SJSA1 (cell line): ENCODE data around the gene TACC2. TPM values are rescaled to one million over a fixed set of nuclear protein-coding genes. Genes with fewer than 3 reads are reported as not detected.

Experiments used
- DNase-seq, 2 experiments: peaks; one replicate each; pipeline ENCODE4 v3.0.0-alpha.2; 2015 to 2020; ENCODE audit warnings: low spot score in 2 of 2, low read depth in 1 of 2
- H3K27ac ChIP-seq: fragments of 250-450 bp; sonication (Bioruptor Pico); 2 replicates; pipeline ENCODE4 v1.5.1; 2020; ENCODE audit warnings: mild to moderate bottlenecking, moderate library complexity
- H3K27me3 ChIP-seq: fragments of 250-450 bp; sonication (Bioruptor Pico); replicated peaks from 2 replicates; pipeline ENCODE4 v1.5.1; 2020; ENCODE audit warnings: mild to moderate bottlenecking, moderate library complexity
- H3K36me3 ChIP-seq: fragments of 250-450 bp; sonication (Bioruptor Pico); 2 replicates; pipeline ENCODE4 v1.5.1; 2020; ENCODE audit warnings: mild to moderate bottlenecking
- H3K4me1 ChIP-seq: fragments of 250-450 bp; sonication (Bioruptor Pico); replicated peaks from 2 replicates; pipeline ENCODE4 v1.6.1; 2021; ENCODE audit warnings: mild to moderate bottlenecking
- H3K4me3 ChIP-seq: fragments of 250-450 bp; sonication (Bioruptor Pico); 2 replicates; pipeline ENCODE4 v1.5.1; 2020; ENCODE audit warnings: mild to moderate bottlenecking
- H3K9me3 ChIP-seq: fragments of 250-450 bp; sonication (Bioruptor Pico); replicated peaks from 2 replicates; pipeline ENCODE4 v1.5.1; 2020; ENCODE audit warnings: mild to moderate bottlenecking
- total RNA-seq: library from RNA; depleted of rRNA; stranded (reverse); fragments of >200 nt; shearing (Covaris generic); gene quantifications from 2 replicates; pipeline ENCODE4 v1.2.3, GENCODE V29; 2014

TACC2 gene
- total RNA-seq, 1 experiment from 2014 or later = 4.9 TPM

DNA sequence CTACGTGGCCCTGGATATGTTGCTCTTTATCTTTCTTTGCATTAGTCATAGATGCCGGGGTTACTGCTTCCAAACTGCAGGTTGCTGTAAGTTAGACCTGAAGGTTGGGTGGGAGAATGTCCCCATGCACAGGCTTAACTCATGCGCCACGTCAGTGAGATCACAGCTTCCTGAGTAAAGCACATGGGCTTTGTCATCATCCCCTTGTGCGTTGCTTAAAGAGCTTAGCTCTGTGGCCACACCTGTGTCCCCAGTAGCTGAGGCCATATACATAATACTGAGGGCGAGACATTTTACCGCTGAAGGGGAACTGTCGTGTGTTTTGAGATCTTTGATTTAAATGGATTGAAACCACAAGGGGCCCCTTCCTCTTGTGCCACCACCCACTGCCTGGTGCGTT lies 236.4 kb downstream of the TACC2 start:
- H3K4me1 ChIP-seq = peaks cover 9% of the 10 kb centered on the region; the same call in 1 of the 2 replicates
- H3K27ac ChIP-seq = no peak overlapping the region
- no peaks in the 10 kb centered on the region for H3K9me3 ChIP-seq
- no peak overlapping the region for H3K4me3 ChIP-seq
- H3K27me3 ChIP-seq = no peaks in the 10 kb centered on the region
- peaks cover 11% of the 10 kb centered on the region for H3K36me3 ChIP-seq
- DNase-seq = no peak

GRCh38 chr10:122227754-122228153 lies 238.8 kb downstream of the TACC2 start:
- H3K36me3 ChIP-seq = peaks cover 15% of the 10 kb centered on the region
- H3K4me3 ChIP-seq = no peak overlapping the region
- DNase-seq = no peak
- no peaks in the 10 kb centered on the region for H3K27me3 ChIP-seq
- H3K9me3 ChIP-seq = no peaks in the 10 kb centered on the region
- no peaks in the 10 kb centered on the region for H3K4me1 ChIP-seq
- H3K27ac ChIP-seq = no peak overlapping the region

DNA sequence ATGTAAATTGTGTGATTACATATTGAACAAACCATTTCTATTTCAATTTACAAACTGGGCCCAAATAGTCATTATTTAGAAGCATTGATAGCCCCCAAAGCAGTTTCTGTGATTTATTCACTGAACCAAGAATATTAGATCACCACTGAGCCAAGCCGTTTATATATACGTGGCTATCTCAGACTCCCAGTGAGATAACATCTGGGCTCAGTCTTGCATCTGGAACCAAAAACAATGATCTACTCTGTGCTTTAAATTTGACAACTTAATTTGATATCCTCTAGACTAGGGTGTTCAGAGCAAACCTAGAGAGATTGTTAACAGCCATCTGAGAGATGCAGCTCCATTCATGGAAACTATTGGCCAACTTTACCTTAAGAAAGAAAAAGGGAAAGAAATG lies 240.7 kb downstream of the TACC2 start:
- Histone ChIP-seq H3K36me3 (peaks cover 15% of the 10 kb centered on the region), H3K9me3 (no peaks in the 10 kb centered on the region), H3K27ac (no peak overlapping the region), H3K27me3 (no peaks in the 10 kb centered on the region), H3K4me1 (no peaks in the 10 kb centered on the region), H3K4me3 (no peak overlapping the region)
- no peak for DNase-seq

GRCh38 chr10:122230222-122230621 lies 241.3 kb downstream of the TACC2 start:
- DNase-seq = no peak
- Histone ChIP-seq H3K27ac (no peak overlapping the region), H3K4me3 (no peak overlapping the region), H3K27me3 (no peaks in the 10 kb centered on the region), H3K9me3 (no peaks in the 10 kb centered on the region), H3K4me1 (no peaks in the 10 kb centered on the region), H3K36me3 (peaks cover 13% of the 10 kb centered on the region)

DNA sequence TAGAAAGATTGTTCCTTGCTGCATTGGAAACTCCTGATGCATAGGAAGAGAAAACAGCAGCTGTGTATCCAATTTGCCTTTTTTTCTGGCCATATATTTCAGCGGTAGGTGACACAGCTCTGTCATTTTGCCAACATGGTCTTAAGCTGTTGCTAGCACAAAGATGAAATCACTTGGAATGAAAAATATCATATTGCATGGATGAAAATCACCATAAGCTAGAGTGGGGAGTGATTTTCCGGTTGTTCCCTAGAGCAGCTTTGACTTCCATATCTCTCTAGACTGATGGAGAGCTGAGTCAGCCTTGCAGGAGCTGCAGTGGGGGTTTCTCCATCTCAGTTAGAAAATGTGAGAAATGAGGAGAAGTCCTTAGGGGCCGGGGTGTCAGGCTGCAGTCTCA lies 243.8 kb downstream of the TACC2 start:
- no peak overlapping the region for H3K27ac ChIP-seq
- no peaks in the 10 kb centered on the region for H3K4me1 ChIP-seq
- peaks cover 7% of the 10 kb centered on the region; the same call in 1 of the 2 replicates for H3K36me3 ChIP-seq
- no peaks in the 10 kb centered on the region for H3K9me3 ChIP-seq
- no peaks in the 10 kb centered on the region for H3K27me3 ChIP-seq
- no peak for DNase-seq
- H3K4me3 ChIP-seq = no peak overlapping the region

GRCh38 chr10:122233857-122234348 lies 244.9 kb downstream of the TACC2 start:
- H3K4me1 ChIP-seq = no peaks in the 10 kb centered on the region
- no peak overlapping the region for H3K4me3 ChIP-seq
- no peaks in the 10 kb centered on the region for H3K27me3 ChIP-seq
- H3K27ac ChIP-seq = no peak overlapping the region
- no peak for DNase-seq
- H3K36me3 ChIP-seq = peaks cover 10% of the 10 kb centered on the region; the same call in 1 of the 2 replicates
- no peaks in the 10 kb centered on the region for H3K9me3 ChIP-seq

DNA sequence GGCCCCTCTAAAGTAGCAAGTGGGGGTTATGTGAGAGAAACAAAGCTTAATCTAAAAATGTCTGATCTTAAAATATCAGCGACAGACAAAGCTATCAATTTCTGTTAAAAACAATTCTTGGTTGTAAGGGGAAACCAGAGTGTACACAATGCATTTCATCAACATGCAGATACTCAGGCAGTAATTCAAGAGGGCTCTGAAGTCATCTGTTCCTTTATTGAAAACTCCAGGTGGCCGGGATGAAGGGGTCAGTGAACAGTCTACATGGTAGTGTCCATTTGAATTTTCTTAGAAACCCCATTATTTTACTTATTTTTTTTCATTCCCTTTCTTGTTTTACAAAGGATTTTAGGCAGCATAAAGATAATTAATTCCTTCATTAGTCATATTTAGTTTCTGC lies 245.5 kb downstream of the TACC2 start:
- DNase-seq = no peak
- peaks cover 10% of the 10 kb centered on the region; the same call in 1 of the 2 replicates for H3K36me3 ChIP-seq
- no peaks in the 10 kb centered on the region for H3K4me1 ChIP-seq
- H3K9me3 ChIP-seq = no peaks in the 10 kb centered on the region
- H3K27ac ChIP-seq = no peak overlapping the region
- no peaks in the 10 kb centered on the region for H3K27me3 ChIP-seq
- no peak overlapping the region for H3K4me3 ChIP-seq

- Histone ChIP-seq H3K27ac (no peak overlapping the region), H3K27me3 (no peaks in the 10 kb centered on the region), H3K4me1 (no peaks in the 10 kb centered on the region), H3K36me3 (peaks cover 2% of the 10 kb centered on the region; the same call in 1 of the 2 replicates), H3K4me3 (no peak overlapping the region), H3K9me3 (no peaks in the 10 kb centered on the region)
- DNase-seq = no peak
These were observed 247.8 kb downstream of the TACC2 start for GRCh38 chr10:122236690-122237306.

DNA sequence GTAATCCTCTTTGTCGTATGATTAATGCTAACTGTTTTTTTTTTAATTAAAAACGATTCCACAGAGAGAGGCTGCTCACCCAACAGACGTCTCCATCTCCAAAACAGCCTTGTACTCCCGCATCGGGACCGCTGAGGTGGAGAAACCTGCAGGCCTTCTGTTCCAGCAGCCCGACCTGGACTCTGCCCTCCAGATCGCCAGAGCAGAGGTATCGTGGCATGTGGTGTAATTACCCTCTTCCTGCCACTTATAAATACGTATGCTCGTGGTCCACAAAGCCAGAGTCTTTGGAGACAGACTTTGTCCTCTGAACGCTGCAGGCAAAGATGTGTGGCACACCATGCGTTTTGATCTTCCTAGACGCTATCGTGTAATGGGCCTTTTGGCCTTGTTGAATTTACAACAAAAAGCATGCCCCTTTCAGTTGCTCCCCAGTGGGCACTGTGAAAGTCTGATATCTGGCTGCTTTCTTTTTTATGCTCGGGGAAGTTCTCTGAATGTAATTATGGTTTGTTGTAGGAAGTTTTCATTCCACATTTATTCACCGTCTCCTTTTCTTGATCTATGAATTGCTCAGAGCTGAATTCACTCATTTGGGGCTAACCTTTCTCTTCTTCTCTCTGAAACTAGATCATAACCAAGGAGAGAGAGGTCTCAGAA lies 248.5 kb downstream of the TACC2 start:
- H3K9me3 ChIP-seq = no peaks in the 10 kb centered on the region
- no peak for DNase-seq
- H3K4me3 ChIP-seq = no peak overlapping the region
- H3K27me3 ChIP-seq = no peaks in the 10 kb centered on the region
- H3K4me1 ChIP-seq = no peaks in the 10 kb centered on the region
- H3K36me3 ChIP-seq = peaks cover 2% of the 10 kb centered on the region; the same call in 1 of the 2 replicates
- H3K27ac ChIP-seq = no peak overlapping the region

DNA sequence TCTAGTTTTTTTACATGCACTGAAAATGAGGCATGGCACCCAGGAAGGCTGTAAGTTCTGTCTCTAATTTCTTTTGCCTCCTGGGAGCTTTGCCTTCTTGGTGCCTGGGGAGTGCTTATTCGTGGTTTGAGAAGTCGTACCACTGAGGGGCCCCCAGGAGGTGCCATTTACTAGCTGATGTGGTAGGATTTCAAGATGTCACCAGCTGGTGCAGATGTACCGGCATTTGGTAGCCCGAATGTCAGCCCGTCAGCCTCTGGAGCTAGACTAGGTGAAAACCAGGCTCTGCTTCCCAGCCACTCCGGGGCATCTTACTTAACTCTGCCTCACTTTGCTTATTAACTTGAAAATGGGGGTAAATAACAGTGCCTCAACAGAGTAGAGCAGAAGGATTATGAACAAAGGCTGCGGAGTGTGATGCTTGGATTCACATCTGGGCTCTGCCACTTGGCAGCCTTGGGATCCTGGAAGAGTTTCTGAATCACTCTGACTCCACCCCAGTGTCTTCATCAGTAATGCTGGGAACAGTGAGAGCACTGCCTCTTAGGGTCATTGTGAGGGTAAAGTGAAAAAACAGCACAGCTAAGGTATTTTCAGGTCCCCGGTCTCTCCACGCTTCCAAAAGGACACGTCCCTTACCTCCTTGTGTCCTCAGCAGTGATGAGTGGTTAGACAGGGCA lies 250.8 kb downstream of the TACC2 start:
- Histone ChIP-seq H3K27me3 (no peaks in the 10 kb centered on the region), H3K9me3 (no peaks in the 10 kb centered on the region), H3K36me3 (peaks cover 2% of the 10 kb centered on the region), H3K4me3 (no peak overlapping the region), H3K27ac (no peak overlapping the region), H3K4me1 (no peaks in the 10 kb centered on the region)
- no peak for DNase-seq

- Histone ChIP-seq H3K4me3 (no peak overlapping the region), H3K27ac (no peak overlapping the region), H3K9me3 (no peaks in the 10 kb centered on the region), H3K27me3 (no peaks in the 10 kb centered on the region), H3K36me3 (peaks cover 2% of the 10 kb centered on the region), H3K4me1 (no peaks in the 10 kb centered on the region)
- no peak for DNase-seq
These were observed 251.4 kb downstream of the TACC2 start for GRCh38 chr10:122240401-122240800.

- no peaks in the 10 kb centered on the region for H3K9me3 ChIP-seq
- H3K4me1 ChIP-seq = no peaks in the 10 kb centered on the region
- H3K27me3 ChIP-seq = no peaks in the 10 kb centered on the region
- DNase-seq = no peak
- H3K36me3 ChIP-seq = peaks cover 2% of the 10 kb centered on the region
- no peak overlapping the region for H3K27ac ChIP-seq
- H3K4me3 ChIP-seq = no peak overlapping the region
These were observed 252.9 kb downstream of the TACC2 start for GRCh38 chr10:122241836-122242235.

DNA sequence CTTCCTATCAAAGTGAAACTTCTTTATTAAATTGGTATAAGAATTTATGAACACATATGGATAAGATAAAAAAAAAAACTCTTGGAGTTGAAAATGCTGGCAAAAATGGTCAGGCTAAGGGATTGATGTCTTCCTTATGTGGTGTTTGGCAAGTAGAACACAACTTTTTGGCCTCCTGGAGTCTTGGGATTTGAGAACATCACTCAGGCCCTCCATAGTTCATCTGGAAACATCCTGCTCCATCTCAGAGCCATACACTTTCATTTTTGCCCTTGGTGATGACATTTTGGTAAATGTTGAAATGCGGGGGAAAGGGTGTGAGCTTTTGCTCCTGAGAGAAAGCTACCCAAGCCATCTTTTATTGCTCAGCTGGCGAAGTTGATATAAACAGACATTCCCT lies 254.6 kb downstream of the TACC2 start:
- no peaks in the 10 kb centered on the region; the same call in none of the 2 replicates for H3K36me3 ChIP-seq
- no peaks in the 10 kb centered on the region for H3K4me1 ChIP-seq
- H3K4me3 ChIP-seq = no peak overlapping the region
- no peak for DNase-seq
- no peak overlapping the region for H3K27ac ChIP-seq
- H3K27me3 ChIP-seq = no peaks in the 10 kb centered on the region
- H3K9me3 ChIP-seq = no peaks in the 10 kb centered on the region
